ENCODE measurements around the gene COL5A1.
"Not testable (repeated sequence)": the region's sequence is repeated elsewhere in the genome, so short reads cannot be mapped to it uniquely, and the experiment has no call there.

Gene COL5A1

GRCh38 chr9:134658378-134658955, 16.9 kb downstream of the COL5A1 start:
- no peak for FAIRE-seq

GRCh38 chr9:134659688-134660131, 18.1 kb downstream of the COL5A1 start:
- no peak for FAIRE-seq

GRCh38 chr9:134660407-134660806, 18.8 kb downstream of the COL5A1 start:
- no peak for FAIRE-seq

GRCh38 chr9:134661299-134661698, 19.7 kb downstream of the COL5A1 start:
- FAIRE-seq, result no peak

- no peak for FAIRE-seq
These were observed 20.2 kb downstream of the COL5A1 start for GRCh38 chr9:134661791-134662142.

GRCh38 chr9:134662143-134662876, 20.7 kb downstream of the COL5A1 start:
- no peak for FAIRE-seq

- FAIRE-seq, result no peak
These were observed 21.5 kb downstream of the COL5A1 start for GRCh38 chr9:134663084-134663483.

GRCh38 chr9:134663753-134664415, 22.3 kb downstream of the COL5A1 start:
- no peak for FAIRE-seq

GRCh38 chr9:134664446-134664845, 22.8 kb downstream of the COL5A1 start:
- no peak for FAIRE-seq

- FAIRE-seq, result no peak
These were observed 24.6 kb downstream of the COL5A1 start for GRCh38 chr9:134666208-134666607.

- no peak for FAIRE-seq
These were observed 25.2 kb downstream of the COL5A1 start for GRCh38 chr9:134666831-134667230.

GRCh38 chr9:134668977-134669376, 27.4 kb downstream of the COL5A1 start:
- not testable (repeated sequence) for FAIRE-seq

GRCh38 chr9:134669399-134669955, 27.9 kb downstream of the COL5A1 start:
- FAIRE-seq, result no peak

- no peak for FAIRE-seq
These were observed 28.5 kb downstream of the COL5A1 start for GRCh38 chr9:134670042-134670525.

GRCh38 chr9:134670851-134671281, 29.3 kb downstream of the COL5A1 start:
- no peak for FAIRE-seq

- FAIRE-seq, result no peak
These were observed 29.9 kb downstream of the COL5A1 start for GRCh38 chr9:134671341-134672113.

- no peak for FAIRE-seq
These were observed 34.8 kb downstream of the COL5A1 start for GRCh38 chr9:134676361-134676760.

- FAIRE-seq, result no peak
These were observed 35.3 kb downstream of the COL5A1 start for GRCh38 chr9:134676886-134677285.

- FAIRE-seq, result no peak
These were observed 36.1 kb downstream of the COL5A1 start for GRCh38 chr9:134677743-134678142.

GRCh38 chr9:134678206-134678605, 36.6 kb downstream of the COL5A1 start:
- FAIRE-seq, result no peak

GRCh38 chr9:134678666-134679443, 37.3 kb downstream of the COL5A1 start:
- no peak for FAIRE-seq
